Liver (tissue), 9 donors: Measurements from ENCODE around the gene SMG7. TPM values are rescaled to one million over a fixed set of nuclear protein-coding genes. Genes with fewer than 3 reads are reported as not detected.

Experiments used
- DNase-seq: peaks from one replicate; pipeline ENCODE4 v3.0.0-alpha.2; 2017; ENCODE audit warnings: low spot score
- H3K27ac ChIP-seq, 2 donors: one replicate each; pipeline ENCODE4 v1.7.0; 2013; ENCODE audit warnings: inconsistent platforms in 2 of 2, low read length in 2 of 2, control low read depth in 1 of 2, low read depth in 1 of 2, mild to moderate bottlenecking in 1 of 2
- H3K27me3 ChIP-seq, 4 donors: one replicate each; pipeline versions ENCODE4 v1.6.1 to v1.7.0; 2013; ENCODE audit warnings: low read length in 3 of 4, inconsistent platforms in 1 of 4, mild to moderate bottlenecking in 1 of 4, moderate library complexity in 1 of 4; ENCODE audit not compliant: control insufficient read depth in 4 of 4, insufficient read depth in 4 of 4
- H3K36me3 ChIP-seq, 4 donors: one replicate each; pipeline versions ENCODE4 v1.6.1 to v1.7.0; 2013; ENCODE audit warnings: low read length in 3 of 4, mild to moderate bottlenecking in 3 of 4, low read depth in 1 of 4, moderate library complexity in 1 of 4; ENCODE audit not compliant: control insufficient read depth in 4 of 4, insufficient read depth in 3 of 4
- H3K4me1 ChIP-seq, 4 donors: one replicate each; pipeline versions ENCODE4 v1.6.1 to v1.7.0; 2013; ENCODE audit warnings: low read length in 3 of 4, mild to moderate bottlenecking in 3 of 4, moderate library complexity in 1 of 4; ENCODE audit not compliant: control insufficient read depth in 4 of 4, insufficient read depth in 4 of 4
- H3K4me3 ChIP-seq, 3 donors: one replicate each; pipeline versions ENCODE4 v1.6.1 to v1.7.0; 2013; ENCODE audit warnings: low read length in 3 of 3, control low read depth in 1 of 3, low read depth in 1 of 3, mild to moderate bottlenecking in 1 of 3
- H3K9ac ChIP-seq, 2 donors: one replicate each; pipeline ENCODE4 v1.7.0; 2013; ENCODE audit warnings: low read length in 2 of 2, mild to moderate bottlenecking in 2 of 2, moderate library complexity in 2 of 2, control low read depth in 1 of 2, low read depth in 1 of 2
- H3K9me3 ChIP-seq, 4 donors: one replicate each; pipeline versions ENCODE4 v1.6.1 to v1.7.0; 2013; ENCODE audit warnings: low read length in 3 of 4; ENCODE audit not compliant: control insufficient read depth in 4 of 4
- EGR1 ChIP-seq, 2 donors: IDR thresholded peaks; 2 replicates each; pipeline ENCODE4 v1.6.1; 2016 to 2018; ENCODE audit warnings: antibody characterized with exemption in 2 of 2, low read depth in 2 of 2
- FOXA1 ChIP-seq: IDR thresholded peaks from 2 replicates; pipeline ENCODE4 v1.6.1; 2016; ENCODE audit warnings: antibody characterized with exemption
- GABPA ChIP-seq, 2 donors: IDR thresholded peaks in 1 of 2; conservative IDR thresholded peaks in 1 of 2; 2 replicates each; pipeline ENCODE4 v1.6.1; 2016; ENCODE audit warnings: antibody characterized with exemption in 2 of 2, mild to moderate bottlenecking in 1 of 2, moderate library complexity in 1 of 2
- HNF4A ChIP-seq, 2 donors: conservative IDR thresholded peaks; 2 replicates each; pipeline ENCODE4 v1.6.1; 2016; ENCODE audit warnings: antibody characterized with exemption in 2 of 2, mild to moderate bottlenecking in 2 of 2
- HNF4G ChIP-seq: IDR thresholded peaks from 2 replicates; pipeline ENCODE4 v1.6.1; 2016; ENCODE audit warnings: antibody characterized with exemption
- JUND ChIP-seq, 2 donors: IDR thresholded peaks; 2 replicates each; pipeline ENCODE4 v1.6.1; 2016; ENCODE audit warnings: antibody characterized with exemption in 2 of 2
- NR2F2 ChIP-seq: IDR thresholded peaks from 2 replicates; pipeline ENCODE4 v1.6.1; 2016; ENCODE audit warnings: antibody characterized with exemption
- RAD21 ChIP-seq, 2 donors: IDR thresholded peaks; 2 replicates each; pipeline ENCODE4 v1.6.1; 2016; ENCODE audit warnings: antibody characterized with exemption in 2 of 2, mild to moderate bottlenecking in 2 of 2
- RXRA ChIP-seq, 2 donors: IDR thresholded peaks; 2 replicates each; pipeline ENCODE4 v1.6.1; 2017 to 2018; ENCODE audit warnings: antibody characterized with exemption in 2 of 2, mild to moderate bottlenecking in 1 of 2
- SP1 ChIP-seq: IDR thresholded peaks from 2 replicates; pipeline ENCODE4 v1.6.1; 2018; ENCODE audit warnings: antibody characterized with exemption, mild to moderate bottlenecking
- TAF1 ChIP-seq: conservative IDR thresholded peaks from 2 replicates; pipeline ENCODE4 v1.6.1; 2016; ENCODE audit warnings: antibody characterized with exemption, mild to moderate bottlenecking
- WGBS: extraction: QIAGEN DNeasy Blood & Tissue Kit; methylation state at CpG from one replicate; pipeline ENCODE4 v1.1.7; 2013; 5-methylcytosine and 5-hydroxymethylcytosine counted together
- polyA plus RNA-seq, 2 donors: library from polyadenylated mRNA; stranded (reverse) in 1 of 2; unstranded in 1 of 2; fragments of 200-250 nt in 1 of 2; fragments of >200 nt in 1 of 2; fragmentation: Nextera tagmentation in 1 of 2; extraction: Ambion mirVana in 1 of 2; gene quantifications; one replicate each; pipeline versions ENCODE4 v1.2.1 to v1.2.3, GENCODE V29; 2013 to 2015
- total RNA-seq, 2 donors: library from RNA; depleted of rRNA; stranded (reverse); fragments of >200 nt; gene quantifications; one replicate each; pipeline ENCODE4 v1.2.3, GENCODE V29; 2014
- TF ChIP-seq, protein P1 (sequence below): fragments of 150-350 bp; IDR thresholded peaks from 2 replicates; pipeline ENCODE4 v1.5.1; 2017; ENCODE audit warnings: improper control_type of control experiment, low read depth, low read length; ENCODE audit not compliant: missing input control
- TF ChIP-seq, protein P2 (sequence below): IDR thresholded peaks from 2 replicates; pipeline ENCODE4 v1.6.1; 2016; ENCODE audit warnings: antibody characterized with exemption
- donor health status: healthy.
- donor health status: healthy.
- donor health status: healthy.
- donor health status: healthy.
- donor health status: healthy.

Gene SMG7
- total and polyA plus RNA-seq, 4 donors, result 9.5 to 28.7 (median 13.6) TPM

GRCh38 chr1:183578856-183579255 lies 106.6 kb downstream of the SMG7 start:
- Histone ChIP-seq H3K36me3 (no peaks in the 10 kb centered on the region), H3K4me3 (no peak overlapping the region), H3K9ac (no peak overlapping the region), H3K4me1 (peaks cover 0 to 3% (median 0%) of the 10 kb centered on the region in 4 donors), H3K9me3 (no peaks in the 10 kb centered on the region), H3K27ac (no peak overlapping the region), H3K27me3 (no peaks in the 10 kb centered on the region)
- TF ChIP-seq RXRA (IDR thresholded peaks at IDR 0.05), result no peak
- TF ChIP-seq HNF4G, result no peak
- no peak for TF ChIP-seq HNF4A (conservative IDR thresholded peaks at IDR 0.05)
- WGBS, result 91% methylated on average over 2 of the region's 2 CpGs
- no peak for DNase-seq

GRCh38 chr1:183580281-183580682 lies 108.0 kb downstream of the SMG7 start:
- TF ChIP-seq SP1, result no peak
- no peak for TF ChIP-seq JUND (IDR thresholded peaks at IDR 0.05)
- no peak for TF ChIP-seq EGR1 (IDR thresholded peaks at IDR 0.05; ENCODE audit: low read depth in 2 of 2)
- TF ChIP-seq, protein P1, sequence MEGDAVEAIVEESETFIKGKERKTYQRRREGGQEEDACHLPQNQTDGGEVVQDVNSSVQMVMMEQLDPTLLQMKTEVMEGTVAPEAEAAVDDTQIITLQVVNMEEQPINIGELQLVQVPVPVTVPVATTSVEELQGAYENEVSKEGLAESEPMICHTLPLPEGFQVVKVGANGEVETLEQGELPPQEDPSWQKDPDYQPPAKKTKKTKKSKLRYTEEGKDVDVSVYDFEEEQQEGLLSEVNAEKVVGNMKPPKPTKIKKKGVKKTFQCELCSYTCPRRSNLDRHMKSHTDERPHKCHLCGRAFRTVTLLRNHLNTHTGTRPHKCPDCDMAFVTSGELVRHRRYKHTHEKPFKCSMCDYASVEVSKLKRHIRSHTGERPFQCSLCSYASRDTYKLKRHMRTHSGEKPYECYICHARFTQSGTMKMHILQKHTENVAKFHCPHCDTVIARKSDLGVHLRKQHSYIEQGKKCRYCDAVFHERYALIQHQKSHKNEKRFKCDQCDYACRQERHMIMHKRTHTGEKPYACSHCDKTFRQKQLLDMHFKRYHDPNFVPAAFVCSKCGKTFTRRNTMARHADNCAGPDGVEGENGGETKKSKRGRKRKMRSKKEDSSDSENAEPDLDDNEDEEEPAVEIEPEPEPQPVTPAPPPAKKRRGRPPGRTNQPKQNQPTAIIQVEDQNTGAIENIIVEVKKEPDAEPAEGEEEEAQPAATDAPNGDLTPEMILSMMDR, result peak; percentile 16
- no peak for TF ChIP-seq TAF1
- TF ChIP-seq NR2F2, result peak; percentile 32
- TF ChIP-seq RAD21 (IDR thresholded peaks at IDR 0.05), result peak; percentile 39 to 47
- TF ChIP-seq FOXA1, result no peak
- TF ChIP-seq, protein P2, sequence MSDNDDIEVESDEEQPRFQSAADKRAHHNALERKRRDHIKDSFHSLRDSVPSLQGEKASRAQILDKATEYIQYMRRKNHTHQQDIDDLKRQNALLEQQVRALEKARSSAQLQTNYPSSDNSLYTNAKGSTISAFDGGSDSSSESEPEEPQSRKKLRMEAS, result no peak
- TF ChIP-seq HNF4G, result no peak
- no peak for TF ChIP-seq GABPA (IDR thresholded peaks at IDR 0.05 in 1 of 2, conservative IDR thresholded peaks at IDR 0.05 in 1 of 2)
- TF ChIP-seq HNF4A (conservative IDR thresholded peaks at IDR 0.05), result no peak
- no peak for DNase-seq
- Histone ChIP-seq H3K27ac (no peak overlapping the region), H3K36me3 (no peaks in the 10 kb centered on the region), H3K9me3 (no peaks in the 10 kb centered on the region), H3K27me3 (no peaks in the 10 kb centered on the region), H3K9ac (no peak overlapping the region), H3K4me3 (no peak overlapping the region), H3K4me1 (peaks cover 0 to 3% (median 0%) of the 10 kb centered on the region in 4 donors)
- WGBS, result 52% methylated on average over 8 of the region's 8 CpGs

GRCh38 chr1:183582021-183582713 lies 109.9 kb downstream of the SMG7 start:
- no peak for TF ChIP-seq NR2F2
- no peak for TF ChIP-seq EGR1 (IDR thresholded peaks at IDR 0.05; ENCODE audit: low read depth in 2 of 2)
- TF ChIP-seq FOXA1, result no peak
- no peak for TF ChIP-seq JUND (IDR thresholded peaks at IDR 0.05)
- Histone ChIP-seq H3K4me3 (no peak overlapping the region), H3K36me3 (no peaks in the 10 kb centered on the region), H3K27ac (no peak overlapping the region), H3K4me1 (peaks cover 0 to 3% (median 0%) of the 10 kb centered on the region in 4 donors), H3K9me3 (no peaks in the 10 kb centered on the region), H3K27me3 (no peaks in the 10 kb centered on the region), H3K9ac (no peak overlapping the region)
- 92% methylated on average over 12 of the region's 12 CpGs for WGBS
- DNase-seq, result no peak
